ENCODE data around the gene UBQLN1.
"Not testable (repeated sequence)": the region's sequence is repeated elsewhere in the genome, so short reads cannot be mapped to it uniquely, and the experiment has no call there.

The UBQLN1 gene

DNA sequence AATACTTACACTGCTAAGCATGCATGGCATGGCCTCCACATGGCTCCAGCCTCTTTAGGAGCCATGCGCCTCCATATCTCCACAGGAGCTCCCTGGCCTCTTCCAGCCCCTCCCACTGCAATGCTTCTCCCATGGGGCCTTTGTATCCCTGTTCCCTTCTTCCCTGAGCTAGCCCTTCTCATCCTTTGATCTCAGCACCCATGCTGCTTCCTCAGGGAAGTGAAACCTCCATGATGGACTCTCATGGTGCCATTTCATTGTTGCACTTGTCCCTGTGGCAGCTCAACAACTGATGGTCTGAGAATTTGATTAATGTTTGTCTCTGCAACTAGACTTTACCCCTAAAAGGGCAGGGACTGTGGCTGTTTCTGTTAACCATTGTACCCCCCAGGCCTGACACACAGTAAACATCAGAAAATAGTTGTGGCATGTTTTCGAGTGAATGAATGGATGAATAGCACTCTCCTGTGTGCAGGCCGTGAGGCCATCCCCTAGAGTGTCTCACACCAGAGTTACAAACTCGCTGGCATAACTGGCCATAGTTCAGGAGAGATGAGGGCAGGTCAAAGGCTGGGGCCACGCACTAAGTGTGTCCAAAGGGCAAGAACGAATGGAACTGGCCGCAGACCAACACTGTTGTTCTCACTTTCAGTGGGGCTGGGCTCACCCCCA, 78.2 kb downstream of the UBQLN1 start:
- no peak for DNase-seq

DNA sequence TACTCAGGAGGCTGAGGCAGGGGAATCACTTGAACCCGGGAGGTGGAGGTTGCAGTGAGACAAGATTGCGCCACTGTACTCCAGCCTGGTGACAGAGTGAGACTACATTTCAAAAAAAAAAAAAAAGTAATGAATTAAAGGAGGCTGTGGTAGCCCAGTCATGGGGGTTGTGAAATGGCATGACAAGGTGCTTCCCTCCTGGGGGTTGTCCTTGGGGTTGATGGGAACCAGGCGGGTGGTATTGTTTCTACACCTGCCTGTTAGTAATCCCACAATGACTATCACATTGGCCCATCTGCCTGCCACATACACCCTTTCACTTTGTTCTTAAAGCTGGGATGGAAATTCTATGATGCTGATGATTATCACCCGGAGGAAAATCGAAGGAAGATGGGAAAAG, 79.2 kb downstream of the UBQLN1 start:
- no peak for DNase-seq

DNA sequence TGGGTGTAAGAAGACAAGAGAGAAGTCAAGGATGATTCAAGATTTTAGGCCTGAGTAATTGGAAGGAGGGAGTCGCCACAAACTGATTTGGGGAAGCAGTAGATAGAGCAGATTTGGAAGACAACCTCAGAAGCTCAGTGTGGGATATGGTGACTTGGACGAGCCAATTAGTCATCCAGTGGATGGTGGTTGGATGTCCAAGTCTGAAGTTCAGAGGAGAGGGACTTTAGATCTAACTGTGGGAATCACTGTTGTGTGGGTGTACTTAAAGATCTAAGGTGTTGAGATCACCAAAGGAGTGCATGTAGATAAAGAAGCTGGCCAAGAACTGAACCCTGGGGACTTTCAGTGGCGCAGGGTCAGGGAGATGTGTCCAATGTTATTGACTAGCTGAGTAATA, 82.6 kb downstream of the UBQLN1 start:
- no peak for DNase-seq

DNA sequence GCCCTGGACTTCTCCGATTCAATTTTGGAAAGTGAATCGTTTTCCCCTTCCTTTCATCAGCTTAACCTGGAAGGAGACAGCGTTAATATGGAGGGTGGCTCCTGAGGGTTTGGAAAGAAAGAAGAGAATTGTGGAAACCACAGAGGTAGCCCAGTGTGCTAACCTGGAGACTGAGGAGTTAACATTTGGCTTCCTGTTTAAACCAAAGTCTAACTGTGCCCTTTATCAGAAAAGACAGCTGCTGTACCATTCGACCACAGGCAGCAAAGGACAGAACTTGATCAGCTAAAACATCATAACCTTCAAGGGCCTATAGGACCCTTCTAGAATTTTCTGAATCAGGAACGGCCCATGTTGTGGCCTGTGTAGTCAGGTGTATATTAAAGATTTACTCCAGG, 84.1 kb downstream of the UBQLN1 start:
- no peak for DNase-seq

- peak; percentile 84 for DNase-seq
Observed at GRCh38 chr9:83622939-83623678, 84.6 kb downstream of the UBQLN1 start, which contains the start of gene IDNK. Gene IDNK (plus strand): TSS chr9:83623143. CDS start chr9:83623172, 29 bp downstream.

- no peak for DNase-seq
Observed at GRCh38 chr9:83622433-83622938, 85.3 kb downstream of the UBQLN1 start.

DNA sequence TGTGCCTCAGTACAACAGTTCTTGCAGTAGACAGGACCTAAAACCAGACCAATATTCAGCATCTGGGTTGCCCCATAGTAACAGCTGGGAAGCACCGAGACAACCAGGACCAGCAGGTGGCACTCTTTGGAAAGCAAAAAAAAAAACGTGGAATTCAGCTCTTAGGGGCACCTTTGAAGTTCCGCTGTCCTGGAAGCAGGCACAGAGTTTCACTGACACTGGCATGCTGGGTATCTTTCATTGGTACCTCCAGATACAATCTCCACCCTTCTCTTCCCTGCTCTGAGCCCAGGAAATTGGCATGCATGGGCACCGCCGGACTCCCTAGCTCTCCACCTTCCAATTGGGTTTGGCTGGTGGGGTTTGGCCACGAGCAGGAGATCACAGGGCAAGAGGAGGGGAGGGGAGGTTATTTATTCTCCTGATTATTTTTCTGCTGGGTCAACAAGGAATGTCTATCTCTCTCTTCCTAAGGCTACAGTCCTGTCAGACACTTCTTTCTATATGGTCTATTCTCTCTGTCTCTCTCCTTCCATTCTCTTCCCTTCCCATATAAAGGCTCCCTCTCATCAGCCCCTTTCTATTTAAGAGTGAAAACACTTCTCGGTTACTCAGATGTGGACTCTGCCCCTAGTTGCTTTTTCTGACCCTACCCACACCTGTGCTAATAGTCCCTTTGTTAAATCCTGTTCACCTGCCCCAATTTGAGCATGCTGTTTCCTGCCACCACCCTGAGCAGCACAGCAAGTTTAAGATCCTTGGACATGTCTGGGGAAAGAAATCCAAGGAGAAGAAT, 86.7 kb downstream of the UBQLN1 start:
- DNase-seq, result no peak

- DNase-seq, result no peak
Observed at GRCh38 chr9:83617299-83617698, 90.5 kb downstream of the UBQLN1 start.

DNA sequence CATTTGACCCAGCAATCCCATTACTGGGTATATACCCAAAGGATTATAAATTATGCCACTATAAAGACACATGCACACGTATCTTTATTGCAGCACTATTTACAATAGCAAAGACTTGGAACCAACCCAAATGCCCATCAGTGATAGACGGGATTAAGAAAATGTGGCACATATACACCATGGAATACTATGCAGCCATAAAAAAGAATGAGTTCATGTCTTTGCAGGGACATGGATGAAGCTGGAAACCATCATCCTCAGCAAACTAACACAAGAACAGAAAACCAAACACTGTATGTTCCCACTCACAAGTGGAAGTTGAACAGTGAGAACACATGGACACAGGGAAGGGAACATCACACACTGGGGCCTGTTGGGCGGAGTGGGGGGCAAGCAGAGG, 94.5 kb downstream of the UBQLN1 start:
- DNase-seq, result not testable (repeated sequence)
